GM13976 (cell line): ENCODE measurements around the gene SDS.

Experiments
- DNase-seq: peaks from one replicate; pipeline ENCODE4 v3.0.0; 2012; ENCODE audit warnings: low spot score
- in situ Hi-C: fragments of 300-500 bp; cut with MboI; formaldehyde crosslinking; loops from one replicate; pipeline ENCODE4 v1.12.0; 2022; ENCODE audit warnings: low sequenced_read_pairs, mixed read lengths, inconsistent platforms; ENCODE audit not compliant: unreplicated experiment
- TF ChIP-seq, protein P1 (sequence below): IDR thresholded peaks from 2 replicates; pipeline ENCODE4 v1.5.1; 2012; ENCODE audit warnings: borderline replicate concordance, mild to moderate bottlenecking; ENCODE audit not compliant: insufficient read depth; ENCODE audit errors: extremely low read depth, missing control alignments, control extremely low read depth

SDS gene

DNA sequence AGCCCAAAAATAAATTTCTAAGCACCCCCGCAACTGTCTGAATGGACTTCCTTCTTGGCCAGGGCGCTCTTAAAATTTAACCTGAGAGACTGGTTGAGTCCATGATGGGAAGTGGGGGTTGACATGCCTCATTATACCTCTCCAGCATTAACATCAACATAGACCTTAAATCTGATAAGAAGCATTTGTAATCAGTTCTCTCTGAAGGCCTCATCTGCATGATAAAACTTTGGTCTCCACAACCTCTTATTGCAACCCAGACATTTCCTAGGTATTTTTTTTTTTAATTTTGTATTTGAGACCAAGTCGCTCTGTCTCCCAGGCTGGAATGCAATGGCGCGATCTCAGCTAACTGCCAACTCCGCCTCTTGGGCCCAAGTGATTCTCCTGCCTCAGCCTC, 58.4 kb downstream of the SDS start:
- TF ChIP-seq, protein P1, sequence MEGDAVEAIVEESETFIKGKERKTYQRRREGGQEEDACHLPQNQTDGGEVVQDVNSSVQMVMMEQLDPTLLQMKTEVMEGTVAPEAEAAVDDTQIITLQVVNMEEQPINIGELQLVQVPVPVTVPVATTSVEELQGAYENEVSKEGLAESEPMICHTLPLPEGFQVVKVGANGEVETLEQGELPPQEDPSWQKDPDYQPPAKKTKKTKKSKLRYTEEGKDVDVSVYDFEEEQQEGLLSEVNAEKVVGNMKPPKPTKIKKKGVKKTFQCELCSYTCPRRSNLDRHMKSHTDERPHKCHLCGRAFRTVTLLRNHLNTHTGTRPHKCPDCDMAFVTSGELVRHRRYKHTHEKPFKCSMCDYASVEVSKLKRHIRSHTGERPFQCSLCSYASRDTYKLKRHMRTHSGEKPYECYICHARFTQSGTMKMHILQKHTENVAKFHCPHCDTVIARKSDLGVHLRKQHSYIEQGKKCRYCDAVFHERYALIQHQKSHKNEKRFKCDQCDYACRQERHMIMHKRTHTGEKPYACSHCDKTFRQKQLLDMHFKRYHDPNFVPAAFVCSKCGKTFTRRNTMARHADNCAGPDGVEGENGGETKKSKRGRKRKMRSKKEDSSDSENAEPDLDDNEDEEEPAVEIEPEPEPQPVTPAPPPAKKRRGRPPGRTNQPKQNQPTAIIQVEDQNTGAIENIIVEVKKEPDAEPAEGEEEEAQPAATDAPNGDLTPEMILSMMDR, result no peak
- no peak for DNase-seq
- in situ Hi-C loops, result no loop called here
